Mucosa of gallbladder (tissue), 1 donor: ENCODE results near the gene MAP9. TPM values are rescaled to one million over a fixed set of nuclear protein-coding genes. Genes with fewer than 3 reads are reported as not detected.
A peak's percentile ranks its signal among the peaks of the same experiment; 100 is the strongest.
"Not testable (repeated sequence)": the region's sequence is repeated elsewhere in the genome, so short reads cannot be mapped to it uniquely, and the experiment has no call there.

Experiments used
- DNase-seq: peaks from one replicate; pipeline ENCODE4 v3.0.0-alpha.2; 2020; ENCODE audit warnings: low spot score
- total RNA-seq: library from RNA; stranded (reverse); gene quantifications from one replicate; pipeline ENCODE4 v1.2.1, GENCODE V29; 2021
- donor health status: DM: no; HTN: no; CAD: no.

The MAP9 gene
- total RNA-seq, result 20.4 TPM

- DNase-seq, result peak; percentile 94
Measured at GRCh38 chr4:155376387-155377268, at the start of gene MAP9. TSS of gene MAP9 (minus strand) at chr4:155376965. CDS start at chr4:155375850, 1,115 bp downstream.

DNA sequence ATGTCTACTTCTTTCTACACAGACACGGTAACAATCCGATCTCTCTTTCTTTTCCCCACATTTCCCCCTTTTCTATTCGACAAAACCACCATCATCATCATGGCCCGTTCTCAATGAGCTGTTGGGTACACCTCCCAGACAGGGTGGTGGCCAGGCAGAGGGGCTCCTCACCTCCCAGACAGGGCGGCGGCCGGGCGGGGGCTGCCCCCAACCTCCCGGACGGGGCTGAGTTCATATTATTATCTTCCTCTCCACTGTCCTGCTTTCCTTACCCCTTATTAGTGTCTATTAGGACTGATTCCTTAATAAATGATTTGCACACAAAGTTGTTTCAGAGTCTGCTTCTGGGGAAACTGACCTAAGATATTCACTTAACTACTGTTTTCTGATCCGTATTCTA, 48.0 kb upstream of the MAP9 start:
- not testable (repeated sequence) for DNase-seq

GRCh38 chr4:155423671-155424070, 46.9 kb upstream of the MAP9 start:
- DNase-seq, result no peak

GRCh38 chr4:155419266-155419665, 42.5 kb upstream of the MAP9 start:
- DNase-seq, result no peak

GRCh38 chr4:155415662-155416061, 38.9 kb upstream of the MAP9 start:
- DNase-seq, result no peak

DNA sequence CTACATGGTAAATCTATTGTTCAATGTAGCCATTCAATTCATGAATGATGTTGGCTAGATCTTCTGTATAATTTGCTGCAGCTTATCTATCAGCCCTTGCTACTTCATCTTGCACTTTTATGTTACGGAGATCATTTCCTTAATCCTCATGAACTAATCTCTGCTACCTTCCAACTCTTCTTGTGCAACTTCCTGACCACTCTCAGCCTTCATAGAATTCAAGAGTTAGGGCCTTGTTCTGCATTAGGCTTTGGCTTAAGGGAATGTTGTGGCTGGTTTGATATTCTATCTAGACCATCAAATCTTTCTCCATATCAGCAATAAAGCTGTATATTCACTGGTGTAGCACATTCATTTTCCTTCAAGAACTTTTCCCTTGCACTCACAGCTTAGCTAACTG, 36.7 kb upstream of the MAP9 start:
- DNase-seq, result no peak

GRCh38 chr4:155411546-155411945, 34.8 kb upstream of the MAP9 start:
- no peak for DNase-seq

DNA sequence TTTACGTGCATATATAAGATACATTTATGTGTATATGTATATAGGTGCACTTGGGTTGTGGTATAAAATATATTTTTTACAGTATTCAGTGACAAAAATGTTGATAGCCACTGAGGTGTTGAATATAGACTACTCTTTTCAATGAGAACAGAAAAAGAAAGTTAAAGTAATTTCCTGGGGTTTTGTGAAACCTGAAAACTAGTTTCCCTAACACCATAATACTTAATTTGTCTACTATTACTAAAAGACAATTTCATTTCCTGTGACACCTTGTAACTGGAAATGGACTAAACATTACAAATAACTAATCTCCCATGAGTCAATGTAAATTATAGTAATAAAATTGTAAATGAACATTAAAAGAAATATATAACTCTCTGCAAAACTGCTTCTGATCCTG, 32.0 kb upstream of the MAP9 start:
- no peak for DNase-seq

DNA sequence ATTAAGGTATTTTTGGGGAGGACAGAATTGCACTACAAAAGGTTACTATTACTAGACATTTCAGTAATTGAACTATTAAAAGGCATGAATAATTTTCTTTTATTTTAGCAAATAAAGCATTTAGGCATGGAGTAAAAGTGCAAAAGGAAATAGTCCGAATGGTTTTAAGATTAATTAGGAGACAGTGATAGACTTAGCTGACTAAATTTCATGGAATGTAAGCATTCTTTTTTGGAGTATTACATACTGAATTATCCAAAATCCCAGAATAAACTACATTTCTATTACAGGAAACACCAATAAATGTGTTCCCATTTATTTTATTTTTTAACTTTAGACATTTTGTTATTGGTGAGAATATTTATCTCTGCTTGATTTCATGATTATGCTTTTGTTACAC, 30.7 kb upstream of the MAP9 start:
- no peak for DNase-seq

GRCh38 chr4:155405059-155405458, 28.3 kb upstream of the MAP9 start:
- no peak for DNase-seq

DNA sequence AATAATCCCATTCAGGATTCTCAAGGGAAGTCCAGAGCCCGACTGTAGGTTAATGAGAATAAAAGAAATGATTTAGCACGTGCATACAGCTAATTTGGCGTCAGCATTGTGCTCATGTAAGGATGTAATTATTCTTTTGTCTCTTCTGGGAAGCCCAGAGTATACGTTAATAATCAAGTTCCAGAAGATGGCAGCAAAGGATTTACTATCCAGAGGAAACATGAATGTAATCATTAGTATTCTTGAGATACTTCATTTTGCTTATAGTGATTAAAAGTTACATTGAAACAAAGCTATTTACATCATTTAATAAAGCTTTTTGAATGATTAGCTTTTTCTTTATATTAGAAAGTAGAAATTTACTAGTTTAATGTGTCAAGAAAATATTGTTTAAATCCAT, 27.1 kb upstream of the MAP9 start:
- DNase-seq, result no peak

DNA sequence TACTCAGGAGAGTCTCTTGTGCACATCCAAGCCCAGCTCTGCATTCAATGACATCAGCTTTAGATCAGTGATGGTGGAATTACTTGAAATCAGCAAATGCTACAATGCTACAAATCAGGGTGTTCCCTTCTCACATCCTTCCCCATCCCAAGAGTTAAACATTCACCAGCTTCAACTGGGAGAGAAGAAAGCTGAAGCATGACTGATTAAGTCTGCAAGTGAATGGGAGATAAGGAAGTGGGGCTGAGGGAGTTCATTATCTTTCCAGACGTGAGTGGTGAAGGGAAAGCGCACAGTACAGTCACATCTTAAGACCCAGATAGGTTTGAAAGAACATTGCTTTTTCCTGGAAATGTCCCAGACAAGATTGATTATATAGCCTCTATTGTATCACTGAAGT, 26.2 kb upstream of the MAP9 start:
- no peak for DNase-seq

GRCh38 chr4:155400893-155401292, 24.1 kb upstream of the MAP9 start:
- no peak for DNase-seq

- no peak for DNase-seq
Measured at GRCh38 chr4:155399974-155400697, 23.4 kb upstream of the MAP9 start.

- DNase-seq, result no peak
Measured at GRCh38 chr4:155392481-155393184, 15.9 kb upstream of the MAP9 start.

DNA sequence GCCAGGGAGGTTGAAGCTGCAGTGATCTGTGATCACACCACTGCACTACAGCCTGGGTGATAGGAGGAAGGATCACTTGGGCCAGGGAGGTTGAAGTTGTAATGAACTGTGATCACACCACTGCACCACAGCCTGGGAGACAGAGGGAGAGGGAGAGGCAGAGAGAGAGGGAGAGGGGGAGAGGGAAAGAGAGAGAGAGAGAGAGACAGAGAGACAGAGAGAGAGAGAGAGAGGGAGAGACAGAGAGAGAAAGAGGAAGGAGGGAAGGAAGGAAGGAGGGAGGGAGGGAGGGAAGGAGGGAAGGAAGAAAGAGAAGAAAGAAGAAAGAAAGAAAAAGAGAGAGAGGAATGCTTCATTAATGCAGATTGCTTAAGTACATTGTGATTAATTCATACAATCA, 15.2 kb upstream of the MAP9 start:
- no peak for DNase-seq

DNA sequence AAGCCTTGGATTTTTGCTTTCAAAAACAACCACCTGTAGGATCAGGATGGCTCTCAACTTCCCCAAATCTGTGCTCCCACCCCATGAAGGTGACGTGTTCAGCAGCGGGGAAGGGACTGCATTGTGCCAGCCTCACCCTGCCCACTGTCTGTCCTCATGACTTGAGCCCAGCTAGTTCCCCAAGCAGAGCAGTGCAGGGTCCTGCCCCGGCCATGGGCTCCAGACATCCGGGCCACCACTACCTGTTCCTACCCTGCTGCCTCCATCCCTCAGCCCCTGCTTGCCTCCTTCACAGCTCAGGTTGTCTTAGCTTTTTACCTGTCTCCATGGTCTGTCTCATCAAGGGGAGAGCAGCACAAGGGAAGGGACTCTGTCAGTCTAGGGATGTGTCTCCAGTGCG, 11.4 kb upstream of the MAP9 start:
- no peak for DNase-seq

- peak; percentile 76 for DNase-seq
Measured at GRCh38 chr4:155383541-155383940, 6.8 kb upstream of the MAP9 start.

GRCh38 chr4:155377276-155377675, 511 bp upstream of the MAP9 start:
- no peak for DNase-seq

GRCh38 chr4:155371432-155372043, 5.2 kb downstream of the MAP9 start:
- DNase-seq, result no peak

GRCh38 chr4:155367608-155368007, 9.2 kb downstream of the MAP9 start:
- DNase-seq, result no peak

DNA sequence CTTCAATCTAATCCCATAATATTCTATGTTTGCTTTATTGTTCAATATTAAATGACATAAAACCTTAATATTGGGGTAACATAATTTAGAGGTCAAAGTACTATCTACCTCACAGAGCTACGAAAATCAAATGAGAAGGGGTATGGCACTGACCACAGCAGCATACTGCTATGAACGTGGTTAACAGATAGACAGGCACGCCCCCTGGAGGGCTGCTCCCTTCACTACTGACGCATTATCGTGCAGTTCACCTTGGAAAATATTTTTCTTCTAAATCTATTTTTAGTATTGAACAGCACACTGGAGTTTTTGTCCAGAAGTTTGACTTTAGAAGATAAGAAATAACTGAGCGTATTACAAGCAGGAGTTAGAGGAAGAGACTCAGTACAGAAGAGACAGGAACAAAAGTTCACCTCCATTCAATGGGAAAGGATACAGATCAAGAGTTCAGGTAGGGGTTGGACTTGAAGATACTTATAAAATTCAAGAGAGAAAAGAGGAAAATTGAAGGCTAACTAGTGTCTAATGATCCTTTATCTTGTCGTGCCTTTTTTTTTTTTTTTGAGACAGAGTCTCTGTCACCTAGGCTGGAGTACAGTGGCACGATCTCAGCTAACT, 22.7 kb downstream of the MAP9 start:
- DNase-seq, result peak; percentile 51
